GM13977 (cell line): ENCODE measurements around the gene ADAMTS10.
A peak's percentile ranks its signal among the peaks of the same experiment; 100 is the strongest.
"Not testable (repeated sequence)": the region's sequence is repeated elsewhere in the genome, so short reads cannot be mapped to it uniquely, and the experiment has no call there.

Source experiments
- DNase-seq: peaks from one replicate; pipeline ENCODE4 v3.0.0; 2012; ENCODE audit warnings: low spot score
- in situ Hi-C: fragments of 300-500 bp; cut with MboI; formaldehyde crosslinking; loops from one replicate; pipeline ENCODE4 v1.12.0; 2022; ENCODE audit warnings: low sequenced_read_pairs, low pct_unique_long_range_greater_than_20kb, mixed read lengths, inconsistent platforms; ENCODE audit not compliant: unreplicated experiment
- TF ChIP-seq, protein P1 (sequence below): IDR thresholded peaks from 2 replicates; pipeline ENCODE4 v1.5.1; 2012; ENCODE audit warnings: mild to moderate bottlenecking, control low read depth; ENCODE audit not compliant: insufficient read depth; ENCODE audit errors: extremely low read depth, missing control alignments

Gene ADAMTS10

DNA sequence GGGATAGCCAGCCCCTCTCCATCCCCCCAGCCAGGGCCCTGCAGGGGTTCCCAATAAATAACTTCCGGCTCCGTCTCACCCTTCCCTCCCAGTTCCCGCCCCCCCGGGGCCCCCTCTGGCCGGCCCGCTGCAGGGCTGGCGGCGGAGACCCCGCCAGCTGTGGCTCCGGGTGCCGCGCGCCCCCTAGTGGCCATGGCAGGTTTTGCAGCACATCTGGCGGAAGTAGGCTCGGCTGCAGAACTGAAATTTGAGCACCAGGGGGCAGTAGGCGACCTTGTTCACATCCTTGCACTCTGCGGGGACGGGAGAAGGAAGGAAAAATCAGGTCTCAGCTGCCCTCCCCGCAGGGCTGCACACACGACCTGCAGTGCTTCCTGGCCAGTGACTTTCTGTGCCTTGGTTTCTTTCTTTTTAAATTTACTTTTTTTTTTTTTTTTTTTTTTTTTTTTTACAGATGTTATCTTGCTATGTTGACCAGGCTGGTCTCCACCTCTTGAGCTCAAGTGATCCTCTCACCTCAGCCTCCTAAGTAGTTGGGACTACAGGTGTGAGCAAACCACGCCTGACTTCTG, 29.7 kb downstream of the ADAMTS10 start:
- DNase-seq: peak; percentile 89
- in situ Hi-C loops: no loop called here
- TF ChIP-seq, protein P1, sequence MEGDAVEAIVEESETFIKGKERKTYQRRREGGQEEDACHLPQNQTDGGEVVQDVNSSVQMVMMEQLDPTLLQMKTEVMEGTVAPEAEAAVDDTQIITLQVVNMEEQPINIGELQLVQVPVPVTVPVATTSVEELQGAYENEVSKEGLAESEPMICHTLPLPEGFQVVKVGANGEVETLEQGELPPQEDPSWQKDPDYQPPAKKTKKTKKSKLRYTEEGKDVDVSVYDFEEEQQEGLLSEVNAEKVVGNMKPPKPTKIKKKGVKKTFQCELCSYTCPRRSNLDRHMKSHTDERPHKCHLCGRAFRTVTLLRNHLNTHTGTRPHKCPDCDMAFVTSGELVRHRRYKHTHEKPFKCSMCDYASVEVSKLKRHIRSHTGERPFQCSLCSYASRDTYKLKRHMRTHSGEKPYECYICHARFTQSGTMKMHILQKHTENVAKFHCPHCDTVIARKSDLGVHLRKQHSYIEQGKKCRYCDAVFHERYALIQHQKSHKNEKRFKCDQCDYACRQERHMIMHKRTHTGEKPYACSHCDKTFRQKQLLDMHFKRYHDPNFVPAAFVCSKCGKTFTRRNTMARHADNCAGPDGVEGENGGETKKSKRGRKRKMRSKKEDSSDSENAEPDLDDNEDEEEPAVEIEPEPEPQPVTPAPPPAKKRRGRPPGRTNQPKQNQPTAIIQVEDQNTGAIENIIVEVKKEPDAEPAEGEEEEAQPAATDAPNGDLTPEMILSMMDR: peak; percentile 100

DNA sequence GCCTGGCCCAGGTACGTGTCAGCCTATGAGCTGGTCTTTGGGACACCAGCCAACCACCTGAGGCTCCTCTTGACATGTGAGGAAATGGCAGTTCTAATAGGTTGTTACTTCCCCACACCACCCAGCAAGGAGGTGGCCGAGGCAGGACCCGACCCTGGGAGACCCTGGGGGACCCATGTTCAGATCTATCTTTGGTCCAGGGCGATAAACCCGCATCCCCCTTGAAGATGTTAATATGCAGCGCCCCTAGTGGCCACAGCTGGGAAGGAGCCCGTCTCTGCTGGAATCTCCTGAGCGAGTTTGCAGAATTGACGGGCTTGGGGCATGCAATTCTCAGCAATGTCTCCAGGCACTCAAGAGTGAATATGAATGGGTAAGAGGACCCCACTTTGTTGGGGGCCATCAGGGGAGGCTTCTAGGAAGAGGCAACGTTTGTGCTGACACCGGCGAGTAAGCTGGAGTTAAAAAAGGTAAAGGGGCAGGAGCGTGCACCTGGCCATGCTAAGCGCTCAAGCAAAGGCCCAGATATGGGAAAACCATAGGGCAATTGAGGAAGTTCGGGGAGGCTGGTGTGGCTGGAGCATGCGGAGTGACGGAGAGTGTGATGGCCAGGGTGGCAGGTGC, 31.8 kb downstream of the ADAMTS10 start:
- in situ Hi-C loops: no loop called here
- TF ChIP-seq, protein P1: peak; percentile 89
- peak; percentile 84 for DNase-seq

DNA sequence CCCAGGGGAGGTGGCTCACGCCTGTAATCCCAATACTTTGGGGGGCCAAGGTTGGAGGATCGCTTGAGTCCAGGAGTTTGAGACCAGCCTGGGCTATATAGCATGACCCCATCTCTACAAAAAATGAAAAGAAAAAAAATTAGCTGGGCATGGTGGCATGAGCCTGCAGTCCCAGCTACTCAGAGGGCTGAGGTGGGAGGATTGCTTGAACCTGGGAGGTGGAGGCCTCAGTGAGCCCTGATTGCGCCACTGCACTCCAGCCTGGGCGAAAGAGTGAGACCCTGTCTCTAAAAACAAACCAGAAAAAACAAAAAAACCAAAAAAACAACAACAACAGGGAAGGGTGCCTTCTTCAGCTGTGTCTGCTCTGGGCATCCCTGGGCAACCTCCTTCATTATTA, 32.8 kb downstream of the ADAMTS10 start:
- DNase-seq: no peak
- in situ Hi-C loops: no loop called here
- TF ChIP-seq, protein P1: no peak

DNA sequence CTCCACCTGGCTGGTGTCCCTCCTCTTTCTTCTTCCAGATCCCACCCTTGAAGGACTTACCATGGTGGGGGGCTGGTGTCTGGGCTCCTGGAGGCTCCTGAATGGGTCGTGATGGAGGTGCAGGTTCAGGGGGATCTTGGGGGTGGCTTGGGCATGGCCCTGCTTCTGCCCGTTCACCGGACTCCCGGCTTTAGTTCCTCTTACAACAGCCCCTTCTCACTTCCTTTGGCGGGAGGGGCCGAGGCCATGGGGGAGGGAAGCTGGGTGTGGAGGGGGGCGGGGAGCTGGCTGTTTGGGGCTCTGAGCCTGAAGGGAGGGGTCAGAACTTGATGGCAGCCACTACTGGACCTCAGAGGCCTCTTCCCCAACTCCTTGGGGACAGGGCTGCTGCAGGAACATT, 33.3 kb downstream of the ADAMTS10 start, which contains the start of gene MYO1F:
Gene MYO1F (minus strand): TSS at position 196 of the 400 bp plus-strand sequence. CDS start 133 bp downstream, at position 63.
- DNase-seq: peak; percentile 63
- TF ChIP-seq, protein P1: no peak
- in situ Hi-C loops: no loop called here

DNA sequence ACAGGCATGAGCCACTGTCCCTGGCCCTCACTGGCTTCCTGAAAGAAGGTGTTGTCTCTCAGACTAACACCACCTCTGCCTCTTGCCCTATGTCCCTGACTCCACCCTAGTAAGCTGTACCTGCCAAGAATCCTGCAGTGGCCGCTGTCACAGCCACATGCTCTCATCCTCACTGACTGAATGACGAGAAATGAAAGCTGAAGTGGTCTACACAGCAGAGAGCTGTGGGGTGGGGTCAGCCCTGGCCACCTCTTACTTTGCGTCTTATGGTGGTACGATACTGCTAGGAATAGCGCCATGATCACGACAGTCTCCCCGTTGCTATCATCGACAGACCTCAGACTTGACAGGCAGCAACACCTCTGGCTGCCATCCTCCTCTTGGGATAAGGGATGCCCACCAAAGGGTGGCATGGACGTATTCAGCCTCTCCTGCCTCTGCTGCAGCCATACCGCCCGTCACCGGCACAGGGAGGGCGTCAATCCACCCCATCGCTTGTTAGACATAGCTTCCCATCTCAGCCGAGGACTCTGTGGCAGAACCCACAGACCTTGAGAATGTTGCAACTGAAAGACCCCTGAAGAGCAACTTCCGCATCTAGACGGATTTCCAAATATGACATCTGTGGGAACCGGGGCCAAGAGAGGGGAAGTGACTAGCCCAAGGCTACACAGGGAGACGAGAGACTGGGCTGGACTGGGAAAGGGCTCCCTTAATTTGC, 34.1 kb downstream of the ADAMTS10 start:
- no peak for DNase-seq
- TF ChIP-seq, protein P1: no peak
- in situ Hi-C loops: no loop called here

DNA sequence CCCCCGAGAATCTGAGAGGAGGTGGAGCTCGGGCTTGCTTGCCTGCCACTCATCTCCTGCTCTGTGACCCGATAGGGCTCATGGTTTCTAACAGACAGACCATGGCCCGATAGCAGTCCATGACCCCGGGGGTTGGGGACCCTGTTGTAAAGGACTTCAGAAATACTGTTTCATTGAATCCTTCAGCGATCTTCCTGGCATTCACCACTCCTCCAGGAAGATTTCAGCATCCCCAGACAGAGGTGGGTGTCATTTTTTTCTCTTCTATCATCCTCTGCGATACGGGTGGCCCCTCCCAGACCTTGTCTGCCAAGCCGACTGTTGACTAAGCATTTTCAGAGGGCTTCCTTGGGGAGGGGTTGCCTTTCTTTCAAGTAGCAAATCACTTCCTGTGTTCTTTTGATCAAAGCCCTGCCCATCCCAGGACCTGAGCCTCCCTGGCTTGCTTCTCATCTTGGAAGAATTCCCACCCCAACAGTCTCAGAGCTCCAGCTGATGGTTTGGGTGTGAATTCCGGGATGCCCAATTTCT, 35.0 kb downstream of the ADAMTS10 start:
- in situ Hi-C loops: no loop called here
- TF ChIP-seq, protein P1: no peak
- DNase-seq: no peak

DNA sequence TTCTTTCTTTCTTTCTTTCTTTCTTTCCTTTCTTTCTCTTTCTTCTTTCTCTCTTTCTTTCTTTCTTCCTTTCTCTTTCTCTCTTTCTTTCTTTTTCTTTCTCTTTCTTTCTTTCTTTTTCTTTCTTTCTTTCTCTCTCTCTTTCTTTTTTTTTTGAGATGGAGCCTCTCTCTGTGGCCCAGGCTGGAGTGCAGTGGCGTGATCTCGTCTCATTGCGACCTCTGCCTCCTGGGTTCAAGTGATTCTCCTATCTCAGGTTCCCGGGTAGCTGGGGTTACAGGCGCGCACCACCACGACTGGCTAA, 35.9 kb downstream of the ADAMTS10 start:
- DNase-seq, in situ Hi-C loops: not testable (repeated sequence)
